ENCODE results near the gene WDFY4. TPM values are rescaled to one million over a fixed set of nuclear protein-coding genes. Genes with fewer than 3 reads are reported as not detected.

Gene WDFY4
- total and polyA plus RNA-seq, 8 donors, result 2.8 to 23.6 (median 4.8) TPM

DNA sequence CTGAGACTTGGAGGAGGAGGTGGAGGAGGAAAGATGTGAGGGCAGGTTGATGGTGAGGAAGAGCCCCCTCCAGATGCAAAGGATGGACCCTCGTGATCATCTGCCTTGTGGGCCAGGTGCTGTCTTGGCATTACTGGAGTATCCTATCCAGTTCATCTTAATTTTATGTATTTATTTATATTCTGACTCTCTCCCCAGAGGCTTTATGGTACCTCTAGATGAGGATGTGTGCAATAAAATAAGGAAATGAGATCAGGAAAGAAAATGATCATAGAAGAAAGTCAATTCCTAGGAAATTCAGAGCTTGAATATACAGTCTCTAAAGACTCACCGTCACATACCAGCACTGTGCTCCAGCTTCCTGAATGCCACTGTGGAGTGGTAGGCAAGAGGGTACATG lies 160.8 kb downstream of the WDFY4 start:
- Histone ChIP-seq H3K4me1 (no peaks in the 10 kb centered on the region), H3K36me3 (peaks cover 0 to 17% of the 10 kb centered on the region in 2 donors), H3K27ac (no peak overlapping the region), H3K4me3 (no peak overlapping the region), H3K27me3 (no peaks in the 10 kb centered on the region), H3K9me3 (no peaks in the 10 kb centered on the region)
- ATAC-seq (no peak), DNase-seq (no peak)
- TF ChIP-seq CTCF (IDR thresholded peaks at IDR 0.05), result no peak
- intact Hi-C loops (cut with DNase I), result no loop called here

DNA sequence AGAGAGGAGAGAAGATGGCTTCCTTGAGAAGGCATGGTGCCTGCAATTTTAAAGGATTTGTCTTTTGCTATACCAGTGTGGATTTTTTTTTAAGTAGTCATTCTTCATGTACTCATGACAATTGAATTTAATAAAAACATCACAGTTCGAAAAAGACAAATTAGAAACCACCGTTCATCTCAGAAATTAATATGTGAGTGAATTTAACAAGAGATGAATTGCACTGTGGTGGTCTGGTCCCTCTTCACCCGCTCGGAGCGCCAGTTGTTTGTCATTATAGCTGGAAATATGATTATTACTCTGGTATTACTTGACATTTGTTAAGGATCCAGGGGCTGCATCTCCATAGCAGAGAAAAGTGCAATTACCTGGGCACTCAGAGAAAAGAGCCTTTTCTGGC lies 163.0 kb downstream of the WDFY4 start:
- no peak for ATAC-seq
- H3K4me1 ChIP-seq, result no peaks in the 10 kb centered on the region
- no peak for DNase-seq
- H3K27ac ChIP-seq, result no peak overlapping the region
- intact Hi-C loops (cut with DNase I), result no loop called here
- no peaks in the 10 kb centered on the region for H3K9me3 ChIP-seq
- H3K27me3 ChIP-seq, result no peaks in the 10 kb centered on the region
- TF ChIP-seq CTCF (IDR thresholded peaks at IDR 0.05), result no peak
- H3K36me3 ChIP-seq, result peaks cover 0 to 24% of the 10 kb centered on the region in 2 donors
- H3K4me3 ChIP-seq, result no peak overlapping the region

DNA sequence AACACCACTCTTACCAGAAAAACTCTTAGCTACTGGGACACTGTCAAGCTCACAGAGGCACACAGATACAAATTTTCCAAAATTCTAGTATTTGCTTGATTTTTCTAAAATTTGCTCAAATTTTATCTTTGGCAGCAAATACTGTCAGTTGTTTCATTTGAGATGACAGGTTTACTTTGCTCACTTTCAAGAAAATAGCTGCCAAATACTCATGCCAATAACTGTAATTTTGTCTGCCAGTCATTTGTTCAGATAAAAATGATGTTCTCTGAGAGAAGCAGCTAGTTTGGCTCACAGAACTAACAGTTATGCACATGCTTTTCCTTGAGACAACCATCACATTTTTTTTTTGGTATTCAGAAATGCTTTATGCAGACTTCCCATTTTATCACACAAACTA lies 172.2 kb downstream of the WDFY4 start:
- DNase-seq, result no peak
- H3K4me3 ChIP-seq, result no peak overlapping the region
- intact Hi-C loops (cut with DNase I), result no loop called here
- H3K27me3 ChIP-seq, result no peaks in the 10 kb centered on the region
- peaks cover 0 to 8% of the 10 kb centered on the region in 2 donors for H3K9me3 ChIP-seq
- no peaks in the 10 kb centered on the region for H3K4me1 ChIP-seq
- no peak for ATAC-seq
- TF ChIP-seq CTCF (IDR thresholded peaks at IDR 0.05), result no peak
- H3K36me3 ChIP-seq, result no peaks in the 10 kb centered on the region
- H3K27ac ChIP-seq, result no peak overlapping the region

GRCh38 chr10:48872234-48872633 lies 187.6 kb downstream of the WDFY4 start:
- no peak for ATAC-seq
- no peak for TF ChIP-seq CTCF (IDR thresholded peaks at IDR 0.05)
- Histone ChIP-seq H3K4me3 (no peak overlapping the region), H3K27ac (no peak overlapping the region), H3K27me3 (no peaks in the 10 kb centered on the region), H3K36me3 (peaks cover 0 to 4% of the 10 kb centered on the region in 2 donors), H3K4me1 (no peaks in the 10 kb centered on the region), H3K9me3 (no peaks in the 10 kb centered on the region)
- intact Hi-C loops (cut with DNase I), result no loop called here
- DNase-seq, result no peak

- Histone ChIP-seq H3K27ac (no peak overlapping the region), H3K9me3 (no peaks in the 10 kb centered on the region), H3K4me1 (no peaks in the 10 kb centered on the region), H3K4me3 (no peak overlapping the region), H3K36me3 (peaks cover 0 to 17% of the 10 kb centered on the region in 2 donors), H3K27me3 (no peaks in the 10 kb centered on the region)
- ATAC-seq, result no peak
- no peak for TF ChIP-seq CTCF (IDR thresholded peaks at IDR 0.05)
- DNase-seq, result no peak
- intact Hi-C loops (cut with DNase I), result no loop called here
Observed at GRCh38 chr10:48878091-48878490, 193.4 kb downstream of the WDFY4 start.

Data from left lung (tissue), 10 donors.